Esophagus squamous epithelium (tissue), 5 donors: ENCODE data around the gene CFAP410. TPM values are rescaled to one million over a fixed set of nuclear protein-coding genes. Genes with fewer than 3 reads are reported as not detected.
"Not testable (repeated sequence)": the region's sequence is repeated elsewhere in the genome, so short reads cannot be mapped to it uniquely, and the experiment has no call there.

ENCODE experiments used
- DNase-seq: peaks from one replicate; lab custom pipeline; 2025; lab: John Stamatoyannopoulos, UW
- H3K27ac ChIP-seq, 4 donors: fragments of 200-600 bp; sonication (generic); one replicate each; pipeline ENCODE4 v1.5.1; 2016 to 2019; ENCODE audit warnings: mild to moderate bottlenecking in 1 of 4
- H3K27me3 ChIP-seq, 4 donors: fragments of 200-600 bp; sonication (generic); 1 replicate in 3 of 4; 2 replicates in 1 of 4; pipeline versions ENCODE4 v1.5.1 to v1.6.0; 2017 to 2021; ENCODE audit warnings: antibody characterized with exemption in 1 of 4
- H3K36me3 ChIP-seq, 3 donors: fragments of 200-600 bp; sonication (generic); one replicate each; pipeline ENCODE4 v1.5.1; 2016 to 2019
- H3K4me1 ChIP-seq, 3 donors: fragments of 200-600 bp; sonication (generic); one replicate each; pipeline ENCODE4 v1.5.1; 2017 to 2019
- H3K4me3 ChIP-seq, 4 donors: fragments of 200-600 bp; sonication (generic); 1 replicate in 3 of 4; 2 replicates in 1 of 4; pipeline ENCODE4 v1.5.1; 2016 to 2019; ENCODE audit warnings: mild to moderate bottlenecking in 2 of 4, moderate library complexity in 1 of 4
- H3K9me3 ChIP-seq, 3 donors: fragments of 200-600 bp; sonication (generic); one replicate each; pipeline ENCODE4 v1.5.1; 2016 to 2019
- POLR2A ChIP-seq, 4 donors: fragments of 450-650 bp; IDR thresholded peaks; one replicate each; pipeline ENCODE4 v1.6.1; 2017; ENCODE audit warnings: antibody characterized with exemption in 4 of 4, mild to moderate bottlenecking in 4 of 4, moderate library complexity in 3 of 4
- WGBS, 2 donors: methylation state at CpG; one replicate each; pipeline ENCODE4 v1.1.5; 2018; 5-methylcytosine and 5-hydroxymethylcytosine counted together
- intact Hi-C: fragments of 100-400 bp; cut with DNase I; formaldehyde crosslinking; loops from one replicate; pipeline ENCODE4 v1.15.0; 2022
- total RNA-seq, 4 donors: library from RNA; depleted of rRNA; stranded (reverse); fragments of >200 nt; gene quantifications; one replicate each; pipeline ENCODE4 v1.1.0, GENCODE V29; 2016
- TF ChIP-seq, protein P1 (sequence below), 6 experiments: fragments of 450-650 bp in 4 of 6; fragments of 200-600 bp in 2 of 6; sonication (generic) in 2 of 6; IDR thresholded peaks; one replicate each; pipeline ENCODE4 v1.5.1; 2016 to 2019; ENCODE audit warnings: antibody characterized with exemption in 6 of 6, mild to moderate bottlenecking in 4 of 6, moderate library complexity in 4 of 6
- donor health status: DM: yes; HTN: yes; CAD: no.

The CFAP410 gene
- total RNA-seq, 4 donors from 2014 or later, result 7.9 to 21.8 (median 13.7) TPM

DNA sequence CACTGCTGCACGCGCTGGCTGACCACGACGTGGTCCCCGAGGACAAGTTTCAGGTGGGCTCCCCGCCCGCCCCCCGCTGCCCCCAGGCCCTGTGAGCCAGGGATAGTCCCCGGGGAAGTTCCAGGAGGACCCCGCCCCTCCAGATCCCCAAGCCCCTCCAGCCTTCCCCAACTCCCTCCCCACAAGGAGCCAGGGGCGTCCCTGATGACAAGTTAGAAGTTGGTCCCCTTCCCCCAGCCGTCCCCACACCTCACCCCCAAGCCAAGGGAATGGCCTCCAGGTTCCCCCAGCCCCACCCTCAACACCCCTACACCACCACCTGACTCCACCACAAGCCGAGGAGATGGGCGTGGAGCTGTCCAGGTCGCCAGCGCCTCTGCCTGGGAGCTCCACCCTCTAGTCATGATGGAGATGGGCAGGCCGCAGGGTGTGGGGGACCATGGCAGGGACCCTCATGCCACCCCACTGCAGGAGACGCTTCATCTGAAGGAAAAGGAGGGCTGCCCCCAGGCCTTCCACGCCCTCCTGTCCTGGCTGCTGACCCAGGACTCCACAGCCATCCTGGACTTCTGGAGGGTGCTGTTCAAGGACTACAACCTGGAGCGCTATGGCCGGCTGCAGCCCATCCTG lies 53.0 kb downstream of the CFAP410 start:
- Histone ChIP-seq H3K27me3 (peaks cover 0 to 81% (median 3%) of the 10 kb centered on the region in 4 donors), H3K4me1 (peaks cover 0 to 21% (median 5%) of the 10 kb centered on the region in 3 donors), H3K9me3 (no peaks in the 10 kb centered on the region), H3K27ac (no peak overlapping the region), H3K4me3 (peak overlapping the region in 2 of 4 donors; percentile 30 to 46), H3K36me3 (no peaks in the 10 kb centered on the region)
- TF ChIP-seq, protein P1, sequence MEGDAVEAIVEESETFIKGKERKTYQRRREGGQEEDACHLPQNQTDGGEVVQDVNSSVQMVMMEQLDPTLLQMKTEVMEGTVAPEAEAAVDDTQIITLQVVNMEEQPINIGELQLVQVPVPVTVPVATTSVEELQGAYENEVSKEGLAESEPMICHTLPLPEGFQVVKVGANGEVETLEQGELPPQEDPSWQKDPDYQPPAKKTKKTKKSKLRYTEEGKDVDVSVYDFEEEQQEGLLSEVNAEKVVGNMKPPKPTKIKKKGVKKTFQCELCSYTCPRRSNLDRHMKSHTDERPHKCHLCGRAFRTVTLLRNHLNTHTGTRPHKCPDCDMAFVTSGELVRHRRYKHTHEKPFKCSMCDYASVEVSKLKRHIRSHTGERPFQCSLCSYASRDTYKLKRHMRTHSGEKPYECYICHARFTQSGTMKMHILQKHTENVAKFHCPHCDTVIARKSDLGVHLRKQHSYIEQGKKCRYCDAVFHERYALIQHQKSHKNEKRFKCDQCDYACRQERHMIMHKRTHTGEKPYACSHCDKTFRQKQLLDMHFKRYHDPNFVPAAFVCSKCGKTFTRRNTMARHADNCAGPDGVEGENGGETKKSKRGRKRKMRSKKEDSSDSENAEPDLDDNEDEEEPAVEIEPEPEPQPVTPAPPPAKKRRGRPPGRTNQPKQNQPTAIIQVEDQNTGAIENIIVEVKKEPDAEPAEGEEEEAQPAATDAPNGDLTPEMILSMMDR (IDR thresholded peaks at IDR 0.05), result no peak
- TF ChIP-seq POLR2A (IDR thresholded peaks at IDR 0.05), result no peak
- no peak for DNase-seq
- intact Hi-C loops, result no loop called here
- 50% methylated on average over 1 of the region's 21 CpGs; no CpG with 5 or more reads in 1 of the 2 donors for WGBS, 2 donors

DNA sequence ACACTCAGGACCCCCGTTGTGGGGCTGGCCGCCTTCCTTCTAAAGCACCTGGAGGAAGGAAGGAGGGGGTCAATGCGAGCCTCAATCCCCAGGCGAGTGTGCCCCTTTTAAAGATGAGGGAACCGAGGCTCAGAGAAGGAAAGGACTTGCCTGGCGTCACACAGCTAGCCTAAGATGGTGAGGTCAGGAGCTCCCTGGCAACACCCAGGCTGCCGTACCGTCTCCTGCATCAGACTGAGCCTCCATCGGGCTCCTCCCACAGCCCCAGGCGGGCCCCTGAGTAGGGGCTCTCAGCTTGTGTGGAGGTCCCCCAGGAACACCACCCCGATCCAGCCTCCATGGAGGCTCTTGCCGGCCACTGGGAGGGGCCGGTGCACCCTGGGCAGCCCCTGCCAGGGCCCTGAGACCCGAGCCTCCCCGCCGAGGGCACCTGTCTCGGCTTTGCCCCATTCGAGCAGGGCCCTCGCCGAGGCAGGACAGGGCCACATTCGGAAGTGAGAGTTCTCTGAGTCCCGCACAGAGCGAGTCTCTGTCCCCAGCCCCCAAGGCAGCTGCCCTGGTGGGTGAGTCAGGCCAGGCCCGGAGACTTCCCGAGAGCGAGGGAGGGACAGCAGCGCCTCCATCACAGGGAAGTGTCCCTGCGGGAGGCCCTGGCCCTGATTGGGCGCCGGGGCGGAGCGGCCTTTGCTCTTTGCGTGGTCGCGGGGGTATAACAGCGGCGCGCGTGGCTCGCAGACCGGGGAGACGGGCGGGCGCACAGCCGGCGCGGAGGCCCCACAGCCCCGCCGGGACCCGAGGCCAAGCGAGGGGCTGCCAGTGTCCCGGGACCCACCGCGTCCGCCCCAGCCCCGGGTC lies 53.8 kb downstream of the CFAP410 start, which contains the start of gene AIRE:
Gene AIRE (plus strand): TSS at position 739 of the 855 bp plus-strand sequence. CDS start 131 bp downstream, outside the sequence.
- intact Hi-C loops, result no loop called here
- H3K4me1 ChIP-seq, result peaks cover 0 to 21% (median 5%) of the 10 kb centered on the region in 3 donors
- H3K36me3 ChIP-seq, result no peaks in the 10 kb centered on the region
- WGBS, 2 donors, result 0% methylated on average over 7 of the region's 56 CpGs; no CpG with 5 or more reads in 1 of the 2 donors
- peaks cover 0 to 75% (median 3%) of the 10 kb centered on the region in 4 donors for H3K27me3 ChIP-seq
- no peaks in the 10 kb centered on the region for H3K9me3 ChIP-seq
- TF ChIP-seq POLR2A (IDR thresholded peaks at IDR 0.05), result no peak
- peak within 1 kb of the TSS in 3 of 4 donors; percentile 5 to 46 (median 30) for H3K4me3 ChIP-seq
- no peak for DNase-seq
- H3K27ac ChIP-seq, result no peak within 1 kb of the TSS

- Histone ChIP-seq H3K36me3 (no peaks in the 10 kb centered on the region), H3K4me3 (no peak overlapping the region), H3K9me3 (no peaks in the 10 kb centered on the region), H3K27me3 (peaks cover 0 to 64% (median 3%) of the 10 kb centered on the region in 4 donors), H3K4me1 (peaks cover 0 to 21% (median 5%) of the 10 kb centered on the region in 3 donors), H3K27ac (no peak overlapping the region)
- TF ChIP-seq POLR2A (IDR thresholded peaks at IDR 0.05), result no peak
- TF ChIP-seq, protein P1 (IDR thresholded peaks at IDR 0.05), result no peak
- intact Hi-C loops, result no loop called here
- no peak for DNase-seq
- 63 to 71% methylated on average over 11 of the region's 11 CpGs for WGBS, 2 donors
Observed at GRCh38 chr21:44283948-44284347, 55.2 kb downstream of the CFAP410 start.

DNA sequence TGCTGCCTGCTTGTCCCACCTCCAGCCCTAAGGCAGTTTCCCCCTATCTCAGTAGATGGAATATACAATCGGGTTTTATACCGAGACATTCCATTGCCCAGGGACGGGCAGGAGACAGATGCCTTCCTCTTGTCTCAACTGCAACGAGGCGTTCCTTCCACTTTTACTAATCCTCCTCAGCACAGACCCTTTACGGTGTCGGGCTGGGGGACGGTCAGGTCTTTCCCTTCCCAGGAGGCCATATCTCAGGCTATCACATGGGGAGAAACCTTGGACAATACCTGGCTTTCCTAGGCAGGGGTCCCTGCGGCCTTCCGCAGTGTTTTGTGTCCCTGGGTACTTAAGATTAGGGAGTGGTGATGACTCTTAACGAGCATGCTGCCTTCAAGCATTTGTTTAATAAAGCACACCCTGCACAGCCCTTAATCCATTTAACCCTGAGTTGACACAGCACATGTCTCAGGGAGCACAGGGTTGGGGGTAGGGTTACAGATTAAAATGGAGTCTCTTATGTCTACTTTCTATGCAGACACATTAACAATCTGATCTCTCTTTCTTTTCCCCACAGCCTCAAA lies 55.9 kb downstream of the CFAP410 start:
- H3K4me3 ChIP-seq, H3K9me3 ChIP-seq, H3K36me3 ChIP-seq, DNase-seq, H3K27ac ChIP-seq, intact Hi-C loops: not testable (repeated sequence)
- Histone ChIP-seq H3K4me1 (peaks cover 0 to 21% (median 5%) of the 10 kb centered on the region in 3 donors), H3K27me3 (peaks cover 0 to 58% (median 3%) of the 10 kb centered on the region in 4 donors)
- 50 to 60% methylated on average over 9 to 10 of the region's 11 CpGs for WGBS, 2 donors

DNA sequence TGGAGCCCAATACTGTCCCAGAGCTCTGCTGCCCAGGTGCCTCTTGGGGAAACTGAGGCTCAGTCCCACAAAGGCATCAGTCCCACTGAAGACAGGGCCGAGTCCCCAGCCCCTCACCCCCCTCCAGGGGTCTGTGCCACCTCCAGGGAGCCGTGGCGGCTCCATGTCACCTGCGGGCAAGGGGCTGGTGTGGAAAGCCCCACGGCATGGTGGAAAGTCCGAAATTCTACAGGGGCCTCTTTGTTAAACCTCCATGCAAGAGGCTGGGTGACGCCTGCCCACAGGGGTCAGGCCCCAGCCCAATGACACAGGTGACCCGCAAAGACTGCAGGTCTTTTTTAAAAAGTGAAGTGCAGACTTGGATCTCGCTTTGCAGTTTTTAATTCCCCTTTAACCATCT lies 56.8 kb downstream of the CFAP410 start:
- H3K36me3 ChIP-seq, result no peaks in the 10 kb centered on the region
- H3K27ac ChIP-seq, result no peak overlapping the region
- 81 to 89% methylated on average over 3 to 5 of the region's 9 CpGs for WGBS, 2 donors
- peaks cover 0 to 48% (median 3%) of the 10 kb centered on the region in 4 donors for H3K27me3 ChIP-seq
- H3K4me3 ChIP-seq, result no peak overlapping the region
- no peaks in the 10 kb centered on the region for H3K9me3 ChIP-seq
- no peak for DNase-seq
- intact Hi-C loops, result no loop called here
- no peak for TF ChIP-seq POLR2A (IDR thresholded peaks at IDR 0.05)
- TF ChIP-seq, protein P1 (IDR thresholded peaks at IDR 0.05), result no peak
- peaks cover 0 to 21% (median 5%) of the 10 kb centered on the region in 3 donors for H3K4me1 ChIP-seq
